CD4-positive, alpha-beta T cell treated with Interleukin-12 subunit alpha and Interleukin-12 subunit beta, for 1 hour (primary cell): Measurements from ENCODE around the gene PARVG.

ENCODE experiments used
- DNase-seq: peaks from one replicate; pipeline ENCODE4 v3.0.0-alpha.2; 2020

The PARVG gene

DNA sequence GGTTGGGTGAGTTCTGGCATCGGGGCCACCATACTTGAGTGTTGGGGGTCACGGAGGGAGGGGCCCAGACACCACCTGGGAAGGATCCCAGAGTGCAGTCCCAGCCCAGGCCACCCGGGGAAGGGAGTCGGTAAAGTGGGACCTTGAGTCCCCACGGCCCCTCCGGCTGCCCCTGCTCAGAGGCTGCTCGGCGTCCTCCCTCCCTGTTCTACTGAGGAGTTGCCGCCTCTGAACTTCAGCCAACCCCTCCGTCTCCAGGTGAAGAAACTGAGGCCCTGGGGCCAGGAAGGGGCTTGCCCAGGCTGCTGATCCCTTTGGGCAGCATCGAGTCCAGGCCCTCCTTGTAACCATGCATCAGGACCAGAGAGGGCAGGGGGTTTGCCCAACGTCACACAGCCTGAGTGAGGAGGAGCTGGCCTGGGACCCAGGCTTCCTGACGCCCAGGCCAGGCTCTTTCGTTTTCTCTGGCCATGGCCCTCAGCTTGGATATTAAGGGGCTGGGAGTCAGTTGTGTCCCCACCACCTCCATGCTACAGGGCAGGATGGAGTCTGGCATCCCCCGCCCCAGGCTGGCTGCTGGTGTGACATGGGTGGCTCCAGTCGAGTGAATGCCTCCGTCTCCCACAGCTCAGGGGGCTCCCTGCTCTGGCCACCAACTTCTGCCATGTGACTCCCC, 1.3 kb downstream of the PARVG start:
- no peak for DNase-seq

DNA sequence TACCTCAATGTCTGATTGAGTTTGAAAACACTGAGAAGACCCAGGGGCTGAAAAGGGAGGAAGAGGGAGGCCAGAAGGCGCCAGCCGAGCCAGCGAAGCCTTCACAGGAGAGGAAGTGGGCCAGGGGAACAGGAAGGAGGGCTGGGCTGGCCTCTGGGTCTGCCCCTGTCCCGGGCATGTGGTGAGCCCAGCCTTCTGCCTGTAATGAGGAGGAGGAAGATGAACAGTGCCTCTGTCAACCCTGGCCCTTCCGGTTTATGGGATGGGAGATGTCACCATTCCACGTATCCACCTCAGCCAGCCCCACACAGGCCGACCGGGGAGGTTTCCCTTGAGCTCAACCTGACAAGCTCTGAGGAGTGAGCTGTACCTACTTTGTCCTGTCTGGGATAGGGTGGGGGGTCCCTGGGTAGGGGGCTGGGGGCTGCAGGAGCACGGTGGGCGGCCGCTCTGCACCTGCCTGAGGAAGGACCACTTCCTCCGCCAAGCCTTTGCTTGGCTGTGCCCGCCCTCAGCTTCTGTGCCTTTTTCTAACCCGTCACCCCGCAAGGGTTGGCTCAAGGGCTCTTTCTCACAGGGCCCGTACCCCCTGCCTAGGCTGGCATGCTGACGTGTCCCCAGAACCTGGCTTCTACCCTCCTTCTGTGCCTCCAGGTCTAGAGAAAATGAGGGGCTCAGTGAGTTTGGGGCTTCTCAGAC, 2.0 kb downstream of the PARVG start:
- DNase-seq, result peak; percentile 56

- no peak for DNase-seq
Measured at GRCh38 chr22:44183287-44183588, 2.5 kb downstream of the PARVG start.

DNA sequence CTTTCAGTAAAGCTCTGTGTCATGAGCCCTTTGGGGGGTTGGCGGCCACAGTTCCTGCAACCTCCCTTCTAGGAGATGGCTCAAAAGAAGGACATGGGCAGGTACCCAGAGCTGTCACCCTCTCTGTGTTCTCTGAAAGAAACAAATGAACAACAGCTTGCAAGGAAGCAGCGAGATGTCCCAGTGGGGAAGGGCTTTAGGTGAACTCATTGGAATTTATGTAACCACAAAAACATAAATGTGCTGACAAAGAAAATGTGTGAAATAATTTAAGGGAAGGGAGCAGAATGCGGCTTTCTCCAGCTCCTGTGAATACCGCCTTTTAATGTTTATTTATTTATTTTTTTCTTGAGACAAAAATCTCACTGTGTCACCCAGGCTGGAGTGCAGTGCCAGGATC, 3.3 kb downstream of the PARVG start:
- DNase-seq, result no peak

- DNase-seq, result no peak
Measured at GRCh38 chr22:44185237-44186120, 4.8 kb downstream of the PARVG start.

GRCh38 chr22:44186121-44186510, 5.4 kb downstream of the PARVG start:
- no peak for DNase-seq

GRCh38 chr22:44186737-44187136, 6.0 kb downstream of the PARVG start:
- DNase-seq, result no peak

- no peak for DNase-seq
Measured at GRCh38 chr22:44187652-44188230, 7.0 kb downstream of the PARVG start.

GRCh38 chr22:44188316-44188715, 7.6 kb downstream of the PARVG start:
- no peak for DNase-seq

DNA sequence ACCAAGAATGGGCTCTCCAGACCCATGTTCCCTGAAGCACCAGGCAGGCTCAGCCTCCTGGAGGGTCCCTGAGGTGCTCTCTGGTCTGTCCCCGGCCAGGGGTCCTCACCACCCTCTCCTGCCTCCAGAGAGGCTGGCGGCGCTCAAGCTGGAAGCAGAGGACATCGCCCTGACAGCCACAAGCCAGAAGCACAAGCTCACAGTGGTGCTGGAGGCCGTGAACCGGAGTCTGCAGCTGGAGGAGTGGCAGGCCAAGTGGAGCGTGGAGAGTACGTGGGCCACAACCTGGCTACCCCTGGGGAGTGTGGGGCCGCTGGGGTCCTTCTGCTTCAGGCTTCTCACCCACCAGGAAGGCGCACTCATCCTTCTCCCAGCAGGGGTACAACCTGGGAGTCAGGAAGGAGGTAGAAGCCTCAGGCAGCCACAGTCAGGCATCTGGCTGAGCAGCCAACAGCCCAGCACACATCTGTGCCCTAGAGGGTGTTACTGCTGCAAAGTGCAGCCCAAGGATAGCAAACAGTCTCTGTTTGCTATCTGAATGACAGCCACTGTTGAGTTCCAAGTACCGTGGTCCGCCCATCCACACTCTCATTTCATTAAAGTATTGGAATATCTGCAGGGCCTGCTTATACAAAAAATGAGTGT, 8.4 kb downstream of the PARVG start:
- no peak for DNase-seq

DNA sequence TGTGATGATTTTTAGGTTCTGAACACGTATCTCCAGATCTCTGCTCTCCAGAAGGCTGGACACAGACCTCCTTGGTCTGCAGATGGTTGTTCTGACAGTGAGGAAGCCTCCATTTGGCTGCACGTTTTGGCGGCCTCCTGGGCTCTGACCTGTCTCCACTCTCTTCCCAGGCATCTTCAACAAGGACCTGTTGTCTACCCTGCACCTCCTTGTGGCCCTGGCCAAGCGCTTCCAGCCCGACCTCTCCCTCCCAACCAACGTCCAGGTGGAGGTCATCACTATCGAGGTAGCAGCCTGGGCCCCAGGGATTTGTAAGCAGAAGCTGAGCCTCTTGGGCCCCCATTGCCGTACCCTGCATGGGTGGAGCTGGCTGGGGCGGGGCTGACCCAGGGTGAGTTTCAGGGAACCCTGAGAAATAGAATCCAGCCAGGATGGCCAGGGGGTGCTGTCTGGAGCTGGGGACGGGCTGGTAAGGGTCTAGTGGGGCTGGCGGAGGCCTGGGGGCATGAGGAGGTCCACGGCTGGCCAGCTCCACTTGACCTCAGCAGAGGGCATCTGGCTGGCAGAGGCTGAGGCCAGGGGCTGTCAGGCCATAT, 9.8 kb downstream of the PARVG start:
- DNase-seq, result no peak

DNA sequence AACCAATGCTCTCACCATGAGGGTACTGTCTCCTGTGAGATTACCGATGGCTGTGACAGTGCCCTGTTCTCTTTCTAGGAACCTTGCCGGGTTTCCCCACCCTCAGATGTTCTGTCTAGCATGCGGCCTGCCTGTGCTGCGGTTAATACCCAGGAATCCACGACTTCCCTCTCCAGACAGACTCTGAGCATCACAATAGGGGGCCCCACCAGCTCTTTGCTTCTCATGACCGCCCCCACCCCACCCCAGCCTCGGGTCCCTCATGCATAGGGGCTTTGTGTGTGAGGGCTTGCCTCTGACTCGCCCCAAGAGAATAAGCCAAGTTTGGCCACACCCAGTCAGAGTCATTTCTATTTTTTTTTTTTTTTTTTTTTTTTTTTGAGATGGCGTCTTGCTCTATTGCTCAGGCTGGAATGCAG, 10.3 kb downstream of the PARVG start:
- DNase-seq, result no peak

DNA sequence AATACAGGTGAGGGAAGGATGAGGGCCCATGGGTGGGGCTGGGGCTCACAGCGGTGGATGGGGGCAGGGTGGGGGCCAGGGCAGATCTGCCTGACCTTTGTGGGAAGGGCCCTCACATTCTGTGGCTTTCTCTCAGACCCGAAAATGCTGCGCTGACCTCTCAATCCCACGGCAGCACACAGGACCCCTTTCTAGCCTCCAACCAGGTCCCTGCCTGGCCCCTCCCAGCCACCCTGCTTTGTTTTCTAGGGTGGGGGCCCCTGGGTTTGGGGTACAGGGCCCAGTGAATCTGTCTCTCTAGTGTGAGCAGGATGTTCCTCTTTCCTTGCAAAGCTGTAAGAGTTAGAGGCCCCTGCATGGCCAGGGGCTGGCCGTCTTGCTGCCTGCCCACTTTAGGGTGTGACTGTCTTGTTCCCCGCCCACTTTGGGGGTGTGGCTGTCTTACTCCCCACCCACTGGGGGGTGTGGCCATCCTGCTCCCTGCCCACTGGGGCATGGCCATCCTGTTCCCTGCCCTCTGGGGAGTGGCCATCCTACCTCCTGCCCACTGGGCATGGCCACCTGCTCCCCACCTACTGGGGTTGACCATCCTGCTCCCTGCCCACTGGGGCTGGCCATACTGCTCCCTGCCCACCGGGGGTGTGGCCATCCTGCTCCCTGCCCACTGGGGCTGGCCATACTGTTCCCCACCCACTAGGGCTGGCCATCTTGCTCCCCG, 11.5 kb downstream of the PARVG start:
- DNase-seq, result peak; percentile 50

DNA sequence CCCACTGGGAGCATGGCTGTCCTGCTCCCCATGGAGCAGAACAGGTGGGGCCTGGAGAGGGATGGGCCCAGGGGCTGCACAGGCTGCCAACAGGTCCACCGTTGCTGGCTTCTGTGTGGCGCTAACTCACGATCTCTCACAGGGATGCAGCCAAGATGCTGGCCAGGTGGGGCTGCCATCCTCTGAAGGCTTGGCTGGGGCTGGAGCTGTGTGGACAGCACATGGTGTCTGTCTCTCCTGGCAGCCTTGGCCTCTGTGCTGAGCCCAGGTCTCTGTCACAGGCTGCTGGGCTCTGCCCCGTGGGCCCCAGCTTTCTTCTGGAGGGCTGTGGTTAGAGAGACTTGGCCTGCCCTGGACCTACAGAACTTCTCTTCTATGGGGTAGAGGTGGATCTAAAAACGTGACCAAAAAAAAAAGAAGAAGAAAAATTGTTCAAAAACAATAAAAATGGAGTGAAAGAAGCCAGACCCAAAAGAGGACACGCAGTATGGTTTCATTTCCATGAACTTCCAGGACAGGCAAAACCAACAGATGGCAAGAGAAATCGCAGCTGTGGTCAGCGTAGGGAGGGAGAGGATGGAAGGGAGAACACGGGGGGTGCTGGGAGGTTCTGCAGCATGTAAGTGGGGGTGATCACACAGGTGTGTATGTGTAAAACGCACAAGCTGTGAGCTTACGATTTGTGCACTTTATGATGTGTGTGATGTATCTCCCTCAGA, 12.2 kb downstream of the PARVG start:
- no peak for DNase-seq

GRCh38 chr22:44193535-44193891, 12.8 kb downstream of the PARVG start:
- no peak for DNase-seq

DNA sequence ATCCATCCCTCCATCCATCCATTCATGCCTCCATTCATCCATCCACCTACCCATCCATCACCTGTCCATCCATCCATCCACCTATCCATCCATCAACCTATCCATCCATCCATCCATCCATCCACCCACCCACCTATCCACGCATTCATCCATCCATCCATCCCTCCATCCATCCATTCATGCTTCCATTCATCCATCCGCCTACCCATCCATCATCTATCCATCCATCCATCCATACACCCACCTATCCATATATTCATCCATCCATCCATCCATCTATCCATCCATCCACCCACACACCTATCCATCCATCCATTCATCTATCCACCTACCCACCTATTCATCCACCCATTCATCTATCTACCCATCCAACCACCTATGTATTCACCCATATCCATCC, 13.8 kb downstream of the PARVG start:
- no peak for DNase-seq

DNA sequence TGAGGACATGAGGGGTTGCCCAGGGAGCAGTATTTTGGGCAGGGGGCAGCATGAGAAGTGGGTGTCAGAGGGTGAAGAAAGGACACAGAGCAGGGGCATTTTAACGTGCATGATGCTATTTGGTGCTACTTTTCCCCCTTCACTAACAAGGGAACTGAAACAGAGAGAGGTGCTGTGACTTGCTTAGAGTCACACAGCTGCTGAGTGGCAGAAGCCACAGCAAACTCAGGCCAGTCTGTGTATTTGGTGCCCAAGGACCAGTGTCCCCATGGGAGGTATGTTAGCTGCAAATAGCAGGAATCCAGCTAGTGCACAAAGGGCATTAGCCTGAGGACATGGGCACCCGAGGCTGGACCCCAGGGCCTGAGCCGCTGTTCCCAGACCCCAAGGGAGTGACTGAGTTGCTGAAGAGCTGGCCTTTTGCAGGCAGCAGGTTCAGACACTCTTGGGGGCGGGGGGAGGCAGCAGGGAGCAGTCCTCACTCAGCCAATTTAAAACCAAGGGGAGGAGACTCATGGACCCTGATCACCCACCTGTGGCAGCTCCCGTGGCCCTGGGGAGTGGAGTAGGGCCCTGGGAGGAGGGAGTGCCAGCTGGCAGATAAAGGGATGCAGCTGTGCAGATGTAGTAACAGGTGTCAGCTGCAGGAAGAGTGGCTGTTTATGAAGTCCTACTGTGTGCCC, 14.6 kb downstream of the PARVG start:
- DNase-seq, result no peak

GRCh38 chr22:44196241-44196640, 15.5 kb downstream of the PARVG start:
- DNase-seq, result no peak

DNA sequence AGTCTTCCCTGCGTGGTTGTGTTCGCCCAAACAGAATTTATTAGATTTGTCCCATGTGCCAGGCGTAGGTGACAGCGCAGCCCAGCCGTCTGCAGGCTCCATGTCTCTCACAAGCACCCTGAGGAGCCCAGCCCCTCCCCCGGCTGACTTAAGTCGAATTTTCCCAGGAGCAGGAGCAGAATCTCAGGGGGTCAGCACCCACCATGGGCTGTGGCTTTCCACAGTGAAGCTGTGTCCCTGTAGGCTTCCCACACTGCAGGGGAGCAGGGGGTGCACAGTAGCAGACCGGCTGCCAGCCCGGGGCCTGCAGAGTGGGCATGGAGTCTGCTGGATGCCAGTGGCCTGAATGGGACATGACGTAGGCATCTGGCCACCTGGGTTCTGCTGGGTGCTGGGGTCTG, 16.0 kb downstream of the PARVG start:
- no peak for DNase-seq

DNA sequence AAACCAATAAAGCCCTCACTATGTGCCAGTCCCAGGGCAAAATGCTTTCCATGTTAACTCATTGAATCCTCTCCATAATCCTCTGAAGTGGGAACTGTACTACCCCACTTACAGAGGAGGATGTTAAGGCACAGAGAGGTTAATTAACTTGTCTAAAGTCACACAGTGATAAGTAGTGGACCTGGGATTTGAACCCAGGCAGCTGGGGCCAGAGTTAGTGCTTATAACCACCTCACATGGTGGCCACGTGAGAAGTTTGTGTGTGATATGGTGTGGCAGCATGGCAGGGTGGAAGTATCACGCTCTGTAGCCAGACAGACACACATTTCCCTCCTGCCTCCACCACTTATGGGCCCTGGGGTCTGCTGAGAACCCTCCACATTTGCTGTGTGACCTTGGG, 16.5 kb downstream of the PARVG start:
- DNase-seq, result no peak

- DNase-seq, result no peak
Measured at GRCh38 chr22:44199164-44199563, 18.4 kb downstream of the PARVG start.
